GM18909 (cell line): ENCODE results near the gene SCN3A.

ENCODE experiments used
- ATAC-seq: cut with Tn5 transposase; IDR thresholded peaks from one replicate; pipeline ENCODE4 v1.9.1; 2021; ENCODE audit warnings: mild to moderate bottlenecking; ENCODE audit not compliant: unreplicated experiment, poor library complexity

SCN3A gene

DNA sequence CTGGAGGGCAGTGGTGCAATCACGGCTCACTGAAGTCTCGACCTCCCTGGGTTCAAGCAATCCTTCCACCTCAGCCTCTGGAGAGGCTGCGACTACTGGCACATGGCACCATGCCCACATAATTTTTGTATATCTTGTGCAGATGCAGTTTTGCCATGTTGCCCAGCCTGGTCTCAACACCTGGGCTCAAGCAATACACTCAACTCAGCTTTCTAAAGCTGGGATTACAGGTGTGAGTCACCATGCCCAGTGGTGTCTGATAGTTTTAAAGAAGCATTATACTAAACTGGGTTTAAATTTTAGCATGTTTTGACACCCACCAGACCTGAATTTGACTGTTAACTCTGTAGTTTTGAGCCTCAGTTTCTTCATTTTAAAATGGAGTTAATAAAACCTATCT, 139.1 kb downstream of the SCN3A start:
- no peak for ATAC-seq

- no peak for ATAC-seq
Measured at GRCh38 chr2:165060411-165060810, 143.4 kb downstream of the SCN3A start.

GRCh38 chr2:165058476-165059265, 145.2 kb downstream of the SCN3A start:
- no peak for ATAC-seq

DNA sequence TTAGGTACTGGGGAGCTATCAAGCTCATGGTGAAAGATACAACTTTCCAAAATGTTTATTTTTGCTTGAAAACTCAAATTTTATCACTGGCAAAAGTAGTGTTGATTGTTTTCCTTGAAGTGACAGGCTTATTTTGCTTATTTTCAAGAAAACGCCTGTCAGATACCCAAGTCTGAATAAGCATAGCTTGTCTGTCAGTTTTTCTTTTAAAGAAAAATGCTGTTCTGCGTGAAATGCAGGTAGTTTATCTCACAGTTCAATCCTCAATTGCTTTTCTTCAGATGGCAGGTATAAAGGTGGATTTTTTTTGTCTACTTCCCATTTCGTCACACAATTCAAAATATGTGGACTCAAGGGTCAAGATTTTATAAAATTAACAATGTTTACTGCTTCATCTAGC, 145.9 kb downstream of the SCN3A start:
- ATAC-seq: no peak

- ATAC-seq: no peak
Measured at GRCh38 chr2:165057308-165057707, 146.5 kb downstream of the SCN3A start.

DNA sequence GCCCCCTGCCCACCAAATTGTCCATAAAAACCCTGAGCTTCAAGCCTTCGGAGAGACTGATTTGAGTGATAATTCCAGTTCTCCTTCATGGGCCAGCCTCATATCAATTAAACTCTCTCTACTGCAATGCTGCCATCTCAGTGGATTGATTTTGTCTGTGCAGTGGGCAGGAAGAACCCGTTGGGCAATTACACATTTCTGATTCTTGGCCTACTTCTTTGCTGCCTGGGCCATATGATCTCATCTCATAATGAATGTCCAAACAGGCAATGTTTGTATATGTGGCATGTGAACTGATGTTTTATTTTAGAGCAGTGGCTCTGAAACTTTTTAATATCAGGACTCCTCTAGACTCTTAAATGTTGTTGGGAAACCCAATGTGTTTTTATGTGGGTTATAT, 147.3 kb downstream of the SCN3A start:
- no peak for ATAC-seq

- ATAC-seq: no peak
Measured at GRCh38 chr2:165055082-165055851, 148.6 kb downstream of the SCN3A start.

DNA sequence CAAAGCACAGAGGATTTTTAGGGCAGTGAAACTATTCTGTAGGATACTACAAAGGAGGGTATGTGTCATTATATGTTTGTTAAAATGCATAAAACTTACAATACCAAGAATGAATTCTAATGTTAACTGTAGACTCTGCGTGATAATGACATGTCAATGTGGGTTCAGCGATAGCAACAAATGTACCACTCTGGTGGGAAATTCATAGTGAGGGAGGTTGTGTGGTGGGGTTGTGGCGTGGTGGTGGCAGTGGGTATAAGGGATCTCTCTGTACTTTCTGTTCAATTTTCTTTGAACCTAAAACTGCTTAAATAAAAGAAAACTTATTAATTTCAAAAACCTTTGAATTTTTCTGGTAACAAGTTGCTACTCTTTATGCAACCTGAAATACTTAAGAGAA, 149.2 kb downstream of the SCN3A start:
- no peak for ATAC-seq

- ATAC-seq: no peak
Measured at GRCh38 chr2:165044505-165045303, 159.1 kb downstream of the SCN3A start.
